ENCODE data around the gene CARNS1. TPM values are rescaled to one million over a fixed set of nuclear protein-coding genes. Genes with fewer than 3 reads are reported as not detected.

Gene CARNS1
- total and polyA plus RNA-seq, 9 of the 15 experiments (the other 6 are each of a cell fraction or from before 2014, with no cell fraction given) = 0.01 to 0.18 (median 0.06) TPM; not detected in 3

GRCh38 chr11:67420646-67421429 lies 5.4 kb downstream of the CARNS1 start (continued):
- TF ChIP-seq CEBPZ (IDR thresholded peaks at IDR 0.05; ENCODE audit: borderline replicate concordance, low read depth, low read length) (no peak), PRPF4 (IDR thresholded peaks at IDR 0.05; ENCODE audit: insufficient read depth, low read depth, low read length, poor library complexity, severe bottlenecking) (no peak), BMI1 (IDR thresholded peaks at IDR 0.05; ENCODE audit: low read length) (no peak), MED1 (CRISPR knock-in tag; IDR thresholded peaks at IDR 0.05; ENCODE audit: borderline replicate concordance) (no peak), TAL1 (IDR thresholded peaks at IDR 0.05) (no peak), OTX1 (CRISPR knock-in tag; IDR thresholded peaks at IDR 0.05) (no peak), USF2 (CRISPR knock-in tag; IDR thresholded peaks at IDR 0.05) (no peak), ZC3H11A (IDR thresholded peaks at IDR 0.05; ENCODE audit: low read depth, low read length) (no peak), SIX5 (IDR thresholded peaks at IDR 0.05; ENCODE audit: borderline replicate concordance in 1 of 2, insufficient read depth in 1 of 2, low read depth in 1 of 2, low read length in 2 of 2) (no peak), ZFP30 (CRISPR knock-in tag; IDR thresholded peaks at IDR 0.05; ENCODE audit: borderline replicate concordance) (no peak), ZBTB9 (CRISPR knock-in tag; IDR thresholded peaks at IDR 0.05) (peak; percentile 38; the same call in 1 of the 2 replicates), ZNF282 (CRISPR knock-in tag; IDR thresholded peaks at IDR 0.05) (no peak), SMARCC2 (IDR thresholded peaks at IDR 0.05; ENCODE audit: low read depth) (no peak), STAT6 (CRISPR knock-in tag; IDR thresholded peaks at IDR 0.05) (0 out of 2 replicates have a peak, but pooled peaks have one; percentile 47), NCOA4 (IDR thresholded peaks at IDR 0.05; ENCODE audit: partially characterized antibody) (no peak), BRF2 (IDR thresholded peaks at IDR 0.05; ENCODE audit: borderline replicate concordance, insufficient read depth, insufficient read length) (no peak), KLF10 (CRISPR knock-in tag; IDR thresholded peaks at IDR 0.05) (no peak)

Data from K562 (cell line).